ENCODE data around the gene SHISA5. TPM values are rescaled to one million over a fixed set of nuclear protein-coding genes. Genes with fewer than 3 reads are reported as not detected.

The SHISA5 gene
- total RNA-seq, 1 experiment from 2014 or later = 174 TPM

GRCh38 chr3:48435774-48436476 lies 68.0 kb downstream of the SHISA5 start:
- Histone ChIP-seq H2BK120ac (ENCODE audit: low read depth, low read length, poor library complexity, severe bottlenecking) (no peak overlapping the region), H2BK15ac (ENCODE audit: low read depth, low read length) (no peak overlapping the region), H3K27me3 (ENCODE audit: insufficient read depth, low read length) (no peaks in the 10 kb centered on the region), H3K27ac (ENCODE audit: insufficient read length, low read depth, low read length) (no peak overlapping the region), H3K23me2 (ENCODE audit: insufficient read length, low read depth, low read length, poor library complexity, severe bottlenecking) (no peaks in the 10 kb centered on the region), H3K4me2 (ENCODE audit: insufficient read depth, insufficient read length, low read length) (no peak overlapping the region), H2AK5ac (ENCODE audit: insufficient read length, low read length) (no peak overlapping the region), H2AFZ (ENCODE audit: low read length) (no peak overlapping the region), H4K20me1 (ENCODE audit: control insufficient read depth, insufficient read depth, insufficient read length) (no peaks in the 10 kb centered on the region), H3K18ac (ENCODE audit: insufficient read length, low read depth, low read length) (no peak overlapping the region), H2BK20ac (ENCODE audit: low read depth, low read length, poor library complexity, severe bottlenecking) (no peak overlapping the region), H3K56ac (ENCODE audit: insufficient read length, low read depth, low read length) (no peak overlapping the region), H3K14ac (ENCODE audit: insufficient read depth, low read length) (no peak overlapping the region), H3K9me3 (ENCODE audit: control insufficient read depth, low read depth, low read length) (no peaks in the 10 kb centered on the region), H2BK12ac (ENCODE audit: insufficient read length, low read depth, low read length) (no peak overlapping the region), H3K9ac (ENCODE audit: extremely low read depth, insufficient read length, low read length) (no peak overlapping the region), H3T11ph (ENCODE audit: low read length) (no peak overlapping the region), H2BK5ac (ENCODE audit: insufficient read length, low read length) (no peak overlapping the region), H4K91ac (ENCODE audit: insufficient read length, low read depth, low read length) (no peak overlapping the region), H4K5ac (ENCODE audit: insufficient read length, low read depth, low read length) (no peak overlapping the region), H3K23ac (ENCODE audit: insufficient read length, low read depth, low read length) (no peak overlapping the region), H3K79me1 (ENCODE audit: insufficient read depth, low read depth, low read length, poor library complexity, severe bottlenecking) (no peaks in the 10 kb centered on the region), H3K79me2 (ENCODE audit: insufficient read depth, low read length) (peaks cover 4% of the 10 kb centered on the region; the same call in 1 of the 2 replicates), H3K4me1 (ENCODE audit: insufficient read depth, low read length) (peaks cover 3% of the 10 kb centered on the region; the same call in 1 of the 2 replicates), H3K4ac (ENCODE audit: low read depth, low read length) (no peak overlapping the region), H4K8ac (replicated peaks; ENCODE audit: insufficient read length, low read depth, low read length) (no peak overlapping the region)
- Mint-ChIP-seq H3K36me3 (ENCODE audit: insufficient read depth in 1 of 3, low read depth in 3 of 3) (peaks cover 21 to 51% (median 38%) of the 10 kb centered on the region in 3 experiments; a peak in 6 of 7 replicates), H3K4me1 (peaks cover 25 to 29% of the 10 kb centered on the region in 2 experiments), H3K27ac (no peak overlapping the region), H3K4me3 (no peak overlapping the region), H3K27me3 (ENCODE audit: low read depth) (no peaks in the 10 kb centered on the region), H3K9me3 (no peaks in the 10 kb centered on the region)
- peak; percentile 100 for TF ChIP-seq CTCF (conservative IDR thresholded peaks at IDR 0.05)
- WGBS (ENCODE audit: extremely low coverage, insufficient read length, low lambda C conversion rate) = no CpG with 5 or more reads among the region's 7 CpGs
- DNase-seq = peak; percentile 92

All from H9 (cell line).